ENCODE data around the gene CRAMP1. TPM values are rescaled to one million over a fixed set of nuclear protein-coding genes. Genes with fewer than 3 reads are reported as not detected.

Gene CRAMP1
- total RNA-seq, 1 donor from 2014 or later = 5.2 TPM

DNA sequence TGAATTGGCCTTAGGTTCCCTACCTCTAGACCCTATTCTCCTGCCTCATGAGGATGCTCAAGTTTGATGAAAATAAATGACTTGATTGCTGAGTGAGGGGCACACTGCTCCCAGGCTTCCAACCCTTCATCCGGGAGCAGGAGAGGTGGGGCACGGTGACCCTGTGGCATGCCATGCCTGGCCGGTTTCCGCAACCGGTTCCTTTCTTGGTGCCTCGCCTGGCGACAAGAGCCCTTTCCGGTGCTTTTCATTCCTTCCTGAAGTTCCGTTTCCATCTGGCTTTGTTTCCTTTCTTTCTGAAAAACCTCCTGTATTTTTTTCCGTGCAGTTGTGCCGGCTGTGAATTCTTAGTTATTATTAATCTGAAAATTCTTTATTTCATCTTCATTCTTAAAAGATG, 27.7 kb downstream of the CRAMP1 start:
- Histone ChIP-seq H3K36me3 (ENCODE audit: control insufficient read depth in 3 of 3, insufficient read depth in 3 of 3, low read length in 3 of 3) (peaks cover 39 to 59% (median 45%) of the 10 kb centered on the region in 3 donors), H3K27ac (ENCODE audit: low read depth, low read length) (no peak overlapping the region), H3K9ac (ENCODE audit: low read depth in 1 of 3, low read length in 3 of 3) (no peak overlapping the region)

DNA sequence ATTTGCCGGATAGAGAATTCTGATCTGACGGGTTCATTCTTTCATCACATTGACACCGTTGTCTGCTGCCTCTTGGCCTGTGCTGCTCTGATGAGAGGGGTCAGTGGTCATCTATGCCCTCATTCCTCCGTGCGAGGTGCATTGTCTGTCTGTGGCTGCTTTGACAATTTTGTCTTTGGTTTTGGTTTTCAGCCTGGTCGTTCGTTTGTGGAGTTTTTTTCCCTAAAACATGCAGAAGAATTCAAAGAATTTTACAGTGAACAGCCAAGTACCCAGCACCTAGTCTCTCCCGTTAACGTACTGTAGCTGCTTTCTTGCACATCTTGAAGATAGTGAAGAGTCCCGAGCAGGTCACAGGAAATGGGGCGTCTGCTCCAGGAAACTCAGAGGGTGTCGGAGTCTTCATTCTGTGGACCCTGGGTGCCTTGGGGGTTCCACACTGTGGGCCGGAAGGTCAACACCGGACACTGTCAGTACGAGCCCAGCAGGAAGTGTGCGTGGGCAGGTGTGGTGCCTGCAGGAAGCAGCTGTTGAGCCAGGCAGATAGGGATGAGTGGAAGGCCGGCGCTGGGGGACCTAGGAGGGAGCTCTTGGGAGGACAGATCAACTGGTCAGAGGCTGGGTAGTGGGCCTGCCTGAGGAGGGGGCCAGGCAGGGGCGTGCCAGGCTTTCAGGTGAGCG, 28.2 kb downstream of the CRAMP1 start:
- H3K4me3 ChIP-seq (ENCODE audit: low read length in 3 of 3) = no peak overlapping the region
- no peak overlapping the region for H3K27ac ChIP-seq (ENCODE audit: low read depth, low read length)
- peaks cover 39 to 56% (median 44%) of the 10 kb centered on the region in 3 donors for H3K36me3 ChIP-seq (ENCODE audit: control insufficient read depth in 3 of 3, insufficient read depth in 3 of 3, low read length in 3 of 3)
- H3K9me3 ChIP-seq (ENCODE audit: control insufficient read depth in 3 of 3, low read length in 3 of 3) = no peaks in the 10 kb centered on the region
- no peaks in the 10 kb centered on the region for H3K27me3 ChIP-seq (ENCODE audit: control insufficient read depth in 3 of 3, insufficient read depth in 3 of 3, low read length in 3 of 3)
- peaks cover 26 to 39% (median 35%) of the 10 kb centered on the region in 3 donors for H3K4me1 ChIP-seq (ENCODE audit: control insufficient read depth in 3 of 3, insufficient read depth in 3 of 3, low read length in 3 of 3)
- no peak overlapping the region for H3K9ac ChIP-seq (ENCODE audit: low read depth in 1 of 3, low read length in 3 of 3)

More for the DNA sequence above, 27.7 kb downstream of the CRAMP1 start:
- H3K9me3 ChIP-seq (ENCODE audit: control insufficient read depth in 3 of 3, low read length in 3 of 3) = no peaks in the 10 kb centered on the region
- no peak overlapping the region for H3K4me3 ChIP-seq (ENCODE audit: low read length in 3 of 3)
- no peaks in the 10 kb centered on the region for H3K27me3 ChIP-seq (ENCODE audit: control insufficient read depth in 3 of 3, insufficient read depth in 3 of 3, low read length in 3 of 3)
- H3K4me1 ChIP-seq (ENCODE audit: control insufficient read depth in 3 of 3, insufficient read depth in 3 of 3, low read length in 3 of 3) = peaks cover 26 to 39% (median 35%) of the 10 kb centered on the region in 3 donors

GRCh38 chr16:1641261-1641660, 29.1 kb downstream of the CRAMP1 start:
- Histone ChIP-seq H3K36me3 (ENCODE audit: control insufficient read depth in 3 of 3, insufficient read depth in 3 of 3, low read length in 3 of 3) (peaks cover 36 to 58% (median 47%) of the 10 kb centered on the region in 3 donors), H3K27me3 (ENCODE audit: control insufficient read depth in 3 of 3, insufficient read depth in 3 of 3, low read length in 3 of 3) (no peaks in the 10 kb centered on the region), H3K27ac (ENCODE audit: low read depth, low read length) (no peak overlapping the region)

GRCh38 chr16:1642148-1642547, 30.0 kb downstream of the CRAMP1 start:
- peaks cover 26 to 43% (median 35%) of the 10 kb centered on the region in 3 donors for H3K4me1 ChIP-seq (ENCODE audit: control insufficient read depth in 3 of 3, insufficient read depth in 3 of 3, low read length in 3 of 3)
- H3K9me3 ChIP-seq (ENCODE audit: control insufficient read depth in 3 of 3, low read length in 3 of 3) = no peaks in the 10 kb centered on the region
- H3K9ac ChIP-seq (ENCODE audit: low read depth in 1 of 3, low read length in 3 of 3) = no peak overlapping the region
- peaks cover 36 to 60% (median 47%) of the 10 kb centered on the region in 3 donors for H3K36me3 ChIP-seq (ENCODE audit: control insufficient read depth in 3 of 3, insufficient read depth in 3 of 3, low read length in 3 of 3)
- no peaks in the 10 kb centered on the region for H3K27me3 ChIP-seq (ENCODE audit: control insufficient read depth in 3 of 3, insufficient read depth in 3 of 3, low read length in 3 of 3)
- H3K4me3 ChIP-seq (ENCODE audit: low read length in 3 of 3) = peak overlapping the region in 1 of 3 donors; percentile 17
- H3K27ac ChIP-seq (ENCODE audit: low read depth, low read length) = peak overlapping the region; percentile 34

More at GRCh38 chr16:1641261-1641660, 29.1 kb downstream of the CRAMP1 start:
- peaks cover 26 to 43% (median 35%) of the 10 kb centered on the region in 3 donors for H3K4me1 ChIP-seq (ENCODE audit: control insufficient read depth in 3 of 3, insufficient read depth in 3 of 3, low read length in 3 of 3)
- H3K9ac ChIP-seq (ENCODE audit: low read depth in 1 of 3, low read length in 3 of 3) = no peak overlapping the region
- H3K4me3 ChIP-seq (ENCODE audit: low read length in 3 of 3) = no peak overlapping the region
- H3K9me3 ChIP-seq (ENCODE audit: control insufficient read depth in 3 of 3, low read length in 3 of 3) = no peaks in the 10 kb centered on the region

DNA sequence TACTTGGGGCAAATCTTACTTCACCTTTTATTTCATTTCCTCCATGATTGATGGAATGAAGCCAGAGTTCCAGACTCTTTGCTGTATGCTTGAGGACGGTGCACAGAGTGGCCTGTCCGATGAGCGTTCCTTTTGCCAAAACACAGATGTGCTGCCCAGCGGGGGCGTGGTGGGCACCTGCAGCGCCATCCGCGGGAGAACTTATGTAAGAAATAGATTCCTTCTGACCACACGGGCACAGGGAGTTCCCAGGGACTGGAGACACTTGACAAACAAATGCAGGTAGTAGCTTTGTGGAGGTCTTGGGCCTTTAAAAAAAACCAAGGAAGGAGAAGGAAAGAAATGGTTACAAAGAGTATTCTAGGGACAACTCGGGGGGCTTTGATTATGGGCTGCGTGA, 30.6 kb downstream of the CRAMP1 start:
- no peaks in the 10 kb centered on the region for H3K27me3 ChIP-seq (ENCODE audit: control insufficient read depth in 3 of 3, insufficient read depth in 3 of 3, low read length in 3 of 3)
- H3K27ac ChIP-seq (ENCODE audit: low read depth, low read length) = peak overlapping the region; percentile 34
- H3K36me3 ChIP-seq (ENCODE audit: control insufficient read depth in 3 of 3, insufficient read depth in 3 of 3, low read length in 3 of 3) = peaks cover 30 to 57% (median 47%) of the 10 kb centered on the region in 3 donors
- peak overlapping the region in 1 of 3 donors; percentile 14 for H3K4me3 ChIP-seq (ENCODE audit: low read length in 3 of 3)
- H3K9ac ChIP-seq (ENCODE audit: low read depth in 1 of 3, low read length in 3 of 3) = peak overlapping the region in 1 of 3 donors; percentile 24
- H3K9me3 ChIP-seq (ENCODE audit: control insufficient read depth in 3 of 3, low read length in 3 of 3) = no peaks in the 10 kb centered on the region
- peaks cover 26 to 43% (median 35%) of the 10 kb centered on the region in 3 donors for H3K4me1 ChIP-seq (ENCODE audit: control insufficient read depth in 3 of 3, insufficient read depth in 3 of 3, low read length in 3 of 3)

GRCh38 chr16:1643521-1643920, 31.4 kb downstream of the CRAMP1 start:
- H3K9ac ChIP-seq (ENCODE audit: low read depth in 1 of 3, low read length in 3 of 3) = no peak overlapping the region
- H3K27me3 ChIP-seq (ENCODE audit: control insufficient read depth in 3 of 3, insufficient read depth in 3 of 3, low read length in 3 of 3) = no peaks in the 10 kb centered on the region
- peaks cover 26 to 43% (median 35%) of the 10 kb centered on the region in 3 donors for H3K4me1 ChIP-seq (ENCODE audit: control insufficient read depth in 3 of 3, insufficient read depth in 3 of 3, low read length in 3 of 3)
- peaks cover 23 to 49% (median 40%) of the 10 kb centered on the region in 3 donors for H3K36me3 ChIP-seq (ENCODE audit: control insufficient read depth in 3 of 3, insufficient read depth in 3 of 3, low read length in 3 of 3)
- no peaks in the 10 kb centered on the region for H3K9me3 ChIP-seq (ENCODE audit: control insufficient read depth in 3 of 3, low read length in 3 of 3)
- no peak overlapping the region for H3K4me3 ChIP-seq (ENCODE audit: low read length in 3 of 3)
- no peak overlapping the region for H3K27ac ChIP-seq (ENCODE audit: low read depth, low read length)

- Histone ChIP-seq H3K27ac (ENCODE audit: low read depth, low read length) (no peak overlapping the region), H3K4me1 (ENCODE audit: control insufficient read depth in 3 of 3, insufficient read depth in 3 of 3, low read length in 3 of 3) (peaks cover 26 to 40% (median 30%) of the 10 kb centered on the region in 3 donors), H3K9me3 (ENCODE audit: control insufficient read depth in 3 of 3, low read length in 3 of 3) (no peaks in the 10 kb centered on the region), H3K27me3 (ENCODE audit: control insufficient read depth in 3 of 3, insufficient read depth in 3 of 3, low read length in 3 of 3) (no peaks in the 10 kb centered on the region), H3K9ac (ENCODE audit: low read depth in 1 of 3, low read length in 3 of 3) (no peak overlapping the region), H3K4me3 (ENCODE audit: low read length in 3 of 3) (no peak overlapping the region), H3K36me3 (ENCODE audit: control insufficient read depth in 3 of 3, insufficient read depth in 3 of 3, low read length in 3 of 3) (peaks cover 9 to 38% (median 26%) of the 10 kb centered on the region in 3 donors)
Measured at GRCh38 chr16:1645914-1646525, 33.9 kb downstream of the CRAMP1 start.

GRCh38 chr16:1647856-1648255, 35.7 kb downstream of the CRAMP1 start:
- Histone ChIP-seq H3K36me3 (ENCODE audit: control insufficient read depth in 3 of 3, insufficient read depth in 3 of 3, low read length in 3 of 3) (peaks cover 25 to 39% (median 31%) of the 10 kb centered on the region in 3 donors), H3K4me1 (ENCODE audit: control insufficient read depth in 3 of 3, insufficient read depth in 3 of 3, low read length in 3 of 3) (peaks cover 12 to 22% (median 13%) of the 10 kb centered on the region in 3 donors), H3K27ac (ENCODE audit: low read depth, low read length) (no peak overlapping the region), H3K4me3 (ENCODE audit: low read length in 3 of 3) (no peak overlapping the region), H3K9me3 (ENCODE audit: control insufficient read depth in 3 of 3, low read length in 3 of 3) (no peaks in the 10 kb centered on the region), H3K27me3 (ENCODE audit: control insufficient read depth in 3 of 3, insufficient read depth in 3 of 3, low read length in 3 of 3) (no peaks in the 10 kb centered on the region), H3K9ac (ENCODE audit: low read depth in 1 of 3, low read length in 3 of 3) (no peak overlapping the region)

GRCh38 chr16:1650131-1650530, 38.0 kb downstream of the CRAMP1 start:
- no peak overlapping the region for H3K9ac ChIP-seq (ENCODE audit: low read depth in 1 of 3, low read length in 3 of 3)
- peaks cover 0 to 4% (median 0%) of the 10 kb centered on the region in 3 donors for H3K4me1 ChIP-seq (ENCODE audit: control insufficient read depth in 3 of 3, insufficient read depth in 3 of 3, low read length in 3 of 3)
- no peak overlapping the region for H3K4me3 ChIP-seq (ENCODE audit: low read length in 3 of 3)
- peaks cover 30 to 39% (median 36%) of the 10 kb centered on the region in 3 donors for H3K36me3 ChIP-seq (ENCODE audit: control insufficient read depth in 3 of 3, insufficient read depth in 3 of 3, low read length in 3 of 3)
- no peaks in the 10 kb centered on the region for H3K9me3 ChIP-seq (ENCODE audit: control insufficient read depth in 3 of 3, low read length in 3 of 3)
- no peak overlapping the region for H3K27ac ChIP-seq (ENCODE audit: low read depth, low read length)
- no peaks in the 10 kb centered on the region for H3K27me3 ChIP-seq (ENCODE audit: control insufficient read depth in 3 of 3, insufficient read depth in 3 of 3, low read length in 3 of 3)
